IPS-NIHi11 (cell line): ENCODE results near the gene FMNL2.
"Not testable (repeated sequence)": the region's sequence is repeated elsewhere in the genome, so short reads cannot be mapped to it uniquely, and the experiment has no call there.

Source experiments
- DNase-seq: peaks from one replicate; pipeline ENCODE4 v3.0.0; 2012; ENCODE audit warnings: mixed read lengths, low spot score

Gene FMNL2

DNA sequence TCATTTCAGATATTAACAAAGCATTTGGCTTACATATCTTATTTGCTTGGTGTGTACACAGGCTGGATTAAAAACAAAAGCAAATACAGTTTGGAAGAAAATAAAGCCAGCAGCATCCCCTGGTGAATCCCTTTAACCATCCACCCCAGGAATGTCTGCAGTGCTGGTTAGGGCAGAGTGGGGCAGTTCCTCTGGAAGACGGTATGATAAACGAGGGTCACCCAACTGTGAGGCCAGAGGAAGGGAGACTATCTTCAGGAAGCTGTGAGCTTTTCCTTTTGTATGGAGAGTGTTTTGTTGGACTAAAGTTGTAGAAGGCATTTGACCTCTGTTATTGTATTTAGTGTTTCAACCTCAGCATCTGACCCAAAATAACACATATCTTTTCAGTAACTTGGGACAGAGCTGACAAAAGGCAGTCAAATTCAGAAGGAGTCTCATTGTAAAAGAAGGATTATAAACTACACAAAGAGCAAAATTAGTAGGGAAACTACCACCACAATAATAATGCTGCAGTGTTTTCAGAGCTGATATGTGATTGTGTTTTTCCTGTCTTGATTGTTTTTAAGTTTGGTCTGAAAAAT is 159.1 kb downstream of the FMNL2 start:
- no peak for DNase-seq

- DNase-seq = no peak
Measured at GRCh38 chr2:152496371-152496770, 161.4 kb downstream of the FMNL2 start.

- DNase-seq = no peak
Measured at GRCh38 chr2:152497481-152498052, 162.6 kb downstream of the FMNL2 start.

- DNase-seq = no peak
Measured at GRCh38 chr2:152499331-152499816, 164.4 kb downstream of the FMNL2 start.

DNA sequence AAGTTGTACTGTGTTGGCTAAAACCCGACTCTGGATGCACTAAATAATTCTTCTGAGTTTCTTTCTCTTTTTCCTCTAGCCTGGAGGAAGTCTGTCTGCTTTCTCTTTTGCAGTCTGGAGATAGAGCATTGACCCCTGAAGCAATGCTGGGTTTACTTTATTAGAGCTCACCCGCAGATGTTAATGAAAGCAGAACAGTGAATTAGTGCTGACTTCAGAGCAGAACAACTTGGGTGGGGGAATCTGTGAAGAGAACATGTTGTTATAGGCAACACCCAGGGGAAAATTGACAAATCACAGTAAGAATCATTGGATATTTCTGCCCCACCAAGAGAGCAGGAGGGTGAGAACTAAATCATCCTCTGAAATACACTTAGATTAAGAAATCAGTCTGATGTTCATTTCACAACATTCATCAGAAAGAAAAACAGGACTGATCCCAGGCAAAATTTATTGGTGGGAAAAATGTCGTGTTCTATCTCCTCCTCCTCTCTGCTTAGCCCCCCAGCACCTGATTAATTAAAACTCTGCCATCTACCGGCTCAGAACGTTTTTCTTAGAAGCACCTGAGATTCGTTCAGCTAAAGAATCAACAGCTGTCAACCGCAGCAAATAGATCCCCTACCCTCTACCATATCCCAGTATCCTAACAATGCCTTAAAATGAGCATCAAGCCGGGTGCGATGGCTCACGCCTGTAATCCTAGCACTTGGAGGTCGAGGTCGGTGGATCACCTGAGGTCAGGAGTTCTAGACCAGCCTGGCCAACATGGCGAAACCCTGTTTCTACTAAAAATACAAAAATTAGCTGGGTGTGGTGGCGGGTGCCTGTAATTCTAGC is 165.1 kb downstream of the FMNL2 start:
- no peak for DNase-seq

DNA sequence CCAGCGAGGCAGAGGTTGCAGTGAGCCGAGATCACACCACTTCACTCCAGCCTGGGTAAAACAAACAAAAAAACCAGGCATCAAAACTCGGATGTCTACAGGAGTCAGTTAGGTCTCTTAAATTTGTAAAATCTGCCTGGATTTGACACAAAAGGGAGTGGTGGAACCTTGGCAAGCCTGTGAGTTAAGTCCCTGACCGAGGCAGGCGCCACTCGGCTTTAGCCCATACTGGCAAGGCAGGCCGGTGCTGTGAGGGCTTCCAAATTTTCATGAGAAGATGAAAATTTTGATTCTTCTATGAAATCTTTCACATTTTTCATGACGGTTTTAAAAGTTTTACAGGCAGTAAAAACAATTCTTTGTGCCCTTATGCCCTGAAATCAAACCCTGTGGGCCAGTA is 165.8 kb downstream of the FMNL2 start:
- no peak for DNase-seq

GRCh38 chr2:152501666-152502065 is 166.7 kb downstream of the FMNL2 start:
- DNase-seq = no peak

DNA sequence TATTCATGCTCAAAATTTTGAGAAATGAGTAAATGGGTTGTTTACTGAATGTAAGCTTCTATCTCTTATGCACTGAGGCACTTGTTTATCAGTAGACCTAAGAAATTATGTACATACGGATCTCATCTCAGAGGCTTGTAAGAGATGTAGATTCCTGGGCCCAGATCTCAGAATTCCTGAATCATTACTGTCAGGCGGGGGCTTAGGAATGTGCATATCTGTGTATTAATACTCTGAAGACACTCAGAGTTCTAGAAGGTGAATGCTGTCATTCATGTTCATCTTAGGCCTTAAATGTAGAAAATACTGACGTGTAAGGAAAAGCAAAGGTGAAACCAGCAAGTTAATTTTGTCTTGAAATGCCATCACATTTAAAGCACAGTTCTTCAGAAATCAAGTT is 169.6 kb downstream of the FMNL2 start:
- DNase-seq = no peak

DNA sequence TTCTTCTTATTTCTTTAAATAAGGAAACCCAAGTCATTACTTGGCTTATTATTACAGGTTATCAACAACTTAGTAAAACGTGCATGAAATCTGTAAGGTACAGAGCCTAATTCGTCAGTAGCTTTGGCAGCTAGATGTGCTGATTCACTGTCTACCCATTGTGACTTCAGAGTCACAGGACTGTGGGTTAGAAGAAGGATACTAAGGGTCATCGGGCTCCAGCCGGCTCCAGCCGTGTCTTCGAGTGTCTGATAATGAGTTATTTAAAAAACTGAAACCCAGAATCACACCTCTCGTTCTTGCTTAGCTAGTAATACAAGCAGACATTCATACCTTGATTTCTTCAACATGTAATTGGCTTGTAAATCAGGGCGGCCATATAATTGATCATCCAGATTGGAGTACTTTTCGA is 170.5 kb downstream of the FMNL2 start:
- DNase-seq = no peak

DNA sequence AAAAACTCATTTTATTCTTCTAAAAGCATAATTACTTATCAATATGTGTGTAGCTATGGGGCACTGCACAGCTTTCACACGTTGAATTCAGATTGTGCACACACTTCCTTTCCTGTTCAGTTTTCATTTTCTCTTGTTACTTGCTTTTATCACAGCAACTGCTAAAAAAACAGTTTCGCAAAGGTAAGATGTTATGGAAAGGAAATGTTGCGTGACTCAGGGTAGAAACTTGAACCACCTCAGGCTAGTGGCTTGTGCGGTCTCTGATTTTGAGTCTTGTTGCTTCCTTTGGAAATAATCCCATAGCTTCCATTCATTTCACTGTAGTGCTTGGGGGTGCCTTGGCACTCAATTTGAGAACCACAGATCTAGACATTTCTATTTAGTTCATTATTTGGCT is 171.9 kb downstream of the FMNL2 start:
- no peak for DNase-seq

DNA sequence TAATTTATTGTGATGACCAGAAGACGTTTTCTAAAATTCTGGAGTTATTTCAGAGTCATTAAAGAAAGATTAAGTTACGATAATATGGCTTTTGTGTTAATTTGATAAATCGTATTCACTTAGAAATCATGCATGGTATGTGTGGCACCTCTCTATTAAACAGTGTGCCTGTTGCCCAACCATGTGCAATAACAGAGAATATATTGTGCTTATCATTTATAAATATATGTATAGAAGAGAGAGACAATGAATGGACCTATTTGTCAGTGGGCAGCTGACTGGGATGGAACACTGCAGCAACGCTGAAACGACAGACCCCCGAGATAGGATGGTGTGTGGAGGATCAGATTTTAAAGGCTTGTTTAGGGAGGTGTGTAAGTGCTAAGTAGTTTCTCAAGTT is 172.9 kb downstream of the FMNL2 start:
- no peak for DNase-seq

DNA sequence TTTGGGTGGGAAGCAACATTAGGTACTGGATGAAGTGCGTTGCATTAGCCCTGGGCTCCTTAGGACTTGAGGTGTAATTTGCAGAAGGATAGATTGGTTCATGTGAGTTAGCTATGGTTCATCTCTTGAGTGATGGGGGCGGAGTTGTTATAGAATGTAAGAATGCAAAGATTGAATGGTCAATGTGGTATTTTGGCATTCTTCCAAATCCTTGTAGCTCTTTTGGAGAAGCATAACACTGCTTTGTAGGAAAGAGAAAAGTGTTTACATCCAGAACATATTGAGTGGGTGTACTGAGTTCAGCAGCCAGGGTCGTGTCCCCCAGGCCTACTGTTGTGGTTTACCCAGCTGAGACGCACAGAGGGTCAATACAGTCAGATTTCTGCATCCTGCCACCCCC is 173.5 kb downstream of the FMNL2 start:
- no peak for DNase-seq

DNA sequence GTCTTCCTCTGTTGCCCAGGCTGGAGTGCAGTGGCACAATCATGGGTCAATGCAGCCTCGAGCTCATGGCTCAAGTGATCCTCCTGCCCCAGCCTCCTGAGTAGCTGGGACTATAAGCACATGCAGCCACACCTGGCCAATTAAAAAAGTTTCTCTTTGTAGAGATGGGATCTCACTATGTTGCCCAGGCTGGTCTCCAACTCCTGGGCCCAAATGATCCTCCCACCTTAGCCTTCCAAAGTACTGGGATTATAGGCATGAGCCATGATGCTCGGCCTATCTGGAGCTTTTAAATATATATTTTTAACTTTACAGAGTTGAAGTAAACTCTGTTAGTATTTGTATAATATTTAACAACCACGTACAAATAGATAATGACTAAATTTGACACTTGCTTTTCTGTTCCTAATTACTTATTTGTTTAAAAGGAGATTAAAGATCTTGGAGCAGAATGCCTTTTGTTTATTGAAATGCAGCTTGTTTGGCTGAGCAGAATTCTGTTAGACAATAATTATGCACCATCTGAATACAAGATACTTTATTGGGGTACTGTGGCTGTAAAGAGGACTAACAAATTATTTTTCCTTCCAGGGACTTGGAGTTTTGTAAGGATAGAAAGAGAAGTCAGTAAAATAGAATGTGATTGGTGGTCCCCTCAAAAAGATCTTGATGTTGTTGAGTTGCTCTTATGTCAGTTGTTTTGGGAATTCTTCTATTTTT is 175.0 kb downstream of the FMNL2 start:
- no peak for DNase-seq

- no peak for DNase-seq
Measured at GRCh38 chr2:152510621-152511020, 175.6 kb downstream of the FMNL2 start.

DNA sequence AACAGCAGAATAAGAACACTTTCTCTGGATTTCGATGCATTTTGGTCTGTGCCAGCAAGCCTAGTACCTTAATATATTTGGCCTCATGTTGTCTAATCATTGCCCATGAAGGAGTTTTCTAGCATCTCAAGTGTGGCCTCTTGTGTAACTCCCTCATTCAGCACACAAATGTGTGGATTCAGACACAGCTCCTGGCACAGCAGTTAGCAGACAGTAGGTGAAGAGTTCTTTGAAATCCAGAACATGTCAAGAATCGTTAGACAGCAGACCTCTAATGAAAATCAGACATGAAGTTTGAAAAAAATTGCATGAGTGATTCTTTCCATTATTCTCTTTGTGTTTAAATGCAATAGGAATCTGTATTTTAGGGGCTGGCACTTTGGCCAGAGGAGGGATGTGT is 177.0 kb downstream of the FMNL2 start:
- DNase-seq = no peak

DNA sequence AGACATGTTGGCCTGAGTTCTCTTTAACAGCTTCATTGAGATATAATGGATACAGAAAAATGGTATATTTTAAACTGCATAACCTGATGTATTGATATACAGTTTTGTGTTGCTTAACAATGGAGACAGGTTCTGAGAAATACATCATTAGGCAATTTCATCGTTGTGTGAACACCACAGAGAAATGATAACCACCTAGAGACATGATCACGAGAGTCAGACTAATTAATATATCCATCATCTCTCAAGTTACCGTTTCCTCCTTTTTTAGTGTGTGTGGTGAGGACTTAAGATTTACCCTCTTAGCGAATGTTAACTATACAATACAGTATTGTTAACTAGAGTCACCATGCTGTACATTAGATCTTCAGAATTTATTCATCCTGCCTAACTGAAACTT is 178.1 kb downstream of the FMNL2 start:
- DNase-seq = no peak

- DNase-seq = no peak
Measured at GRCh38 chr2:152513681-152514080, 178.7 kb downstream of the FMNL2 start.

DNA sequence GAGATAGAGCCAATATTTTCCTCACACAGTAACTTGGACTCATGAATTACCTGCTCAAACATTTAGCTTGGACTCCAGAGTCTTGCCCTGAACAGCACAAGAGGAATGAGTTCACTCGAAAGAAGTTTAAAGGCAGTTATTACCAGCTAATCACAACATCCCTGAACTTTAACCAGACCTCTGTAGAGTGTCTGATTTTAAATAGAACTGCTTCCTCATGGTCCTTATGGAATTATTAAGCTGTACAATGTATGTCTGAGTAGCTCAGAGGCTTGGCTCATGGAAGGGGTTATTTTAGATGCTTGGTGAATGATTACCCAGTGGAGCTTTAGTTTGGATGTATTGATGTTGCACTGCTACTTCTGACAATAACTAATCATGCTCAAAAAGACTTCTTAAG is 183.1 kb downstream of the FMNL2 start:
- DNase-seq = no peak

DNA sequence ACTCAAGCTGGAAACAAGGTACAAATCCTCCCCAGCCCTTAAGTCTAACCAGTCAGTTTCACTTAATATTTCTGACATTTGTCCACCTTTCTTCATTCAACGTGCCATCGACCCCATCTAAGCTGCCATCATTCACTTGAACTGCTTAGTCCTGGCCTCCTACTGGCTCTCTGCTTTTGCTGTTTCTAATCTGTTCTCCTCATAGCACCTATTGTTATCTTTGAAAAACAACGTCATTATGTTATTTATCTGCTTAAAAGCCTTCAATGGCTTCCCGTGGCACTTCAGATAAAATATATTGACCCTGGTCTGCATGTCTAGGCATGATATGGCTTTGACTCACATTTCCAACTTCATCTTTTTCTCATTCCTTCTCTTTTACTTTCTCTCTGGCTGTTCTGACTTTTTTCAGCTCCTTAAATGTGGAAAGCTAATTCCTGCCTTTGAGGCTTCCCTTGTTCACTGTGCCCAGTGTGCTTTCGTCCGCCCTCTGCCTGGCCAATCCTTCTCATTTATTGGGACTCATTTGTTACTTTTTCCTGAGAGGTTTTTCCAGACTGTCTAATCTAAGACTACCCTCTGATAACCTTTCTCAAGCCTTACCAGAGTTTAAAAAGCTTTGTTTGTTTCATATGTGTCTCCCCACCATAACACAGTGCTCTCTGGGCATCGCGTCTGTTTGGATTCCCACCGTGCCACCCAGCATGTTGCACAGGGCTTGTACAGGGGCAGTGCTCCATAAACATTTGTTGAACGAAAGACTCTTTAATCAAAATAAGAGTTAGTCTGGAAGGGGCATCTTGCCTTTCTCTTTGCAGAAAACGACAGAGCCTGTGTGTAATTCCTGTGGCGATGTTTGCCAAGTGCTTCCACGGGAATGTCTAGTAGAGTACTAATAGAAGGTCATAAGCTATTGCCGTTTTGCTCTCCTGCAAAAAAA is 183.9 kb downstream of the FMNL2 start:
- DNase-seq = no peak

GRCh38 chr2:152519581-152519952 is 184.6 kb downstream of the FMNL2 start:
- DNase-seq = no peak

DNA sequence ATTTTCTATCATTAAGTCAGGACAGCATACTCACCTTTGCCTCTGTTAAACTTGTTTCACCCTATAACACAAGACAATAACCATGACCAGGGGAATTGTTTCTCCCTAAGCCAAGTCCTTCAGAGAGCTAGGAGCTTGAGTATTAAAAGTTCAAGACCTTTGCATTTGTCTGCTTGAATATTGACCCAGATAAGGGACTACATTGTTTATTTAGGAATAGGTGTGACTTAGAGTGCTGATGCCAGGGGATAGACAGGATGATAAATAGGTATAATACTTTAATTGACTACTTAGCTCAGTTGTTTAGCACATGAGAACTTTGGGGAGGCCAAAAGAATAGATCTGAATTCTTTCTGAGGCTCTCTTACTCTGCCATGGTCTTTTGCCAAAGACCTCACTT is 185.8 kb downstream of the FMNL2 start:
- DNase-seq = no peak

- DNase-seq = not testable (repeated sequence)
Measured at GRCh38 chr2:152522446-152522845, 187.5 kb downstream of the FMNL2 start.
